NCI-H2107 (cell line): ENCODE data around the gene APOC4.

ENCODE experiments used
- DNase-seq: peaks from one replicate; lab custom pipeline; 2025; lab: John Stamatoyannopoulos, UW

Gene APOC4

DNA sequence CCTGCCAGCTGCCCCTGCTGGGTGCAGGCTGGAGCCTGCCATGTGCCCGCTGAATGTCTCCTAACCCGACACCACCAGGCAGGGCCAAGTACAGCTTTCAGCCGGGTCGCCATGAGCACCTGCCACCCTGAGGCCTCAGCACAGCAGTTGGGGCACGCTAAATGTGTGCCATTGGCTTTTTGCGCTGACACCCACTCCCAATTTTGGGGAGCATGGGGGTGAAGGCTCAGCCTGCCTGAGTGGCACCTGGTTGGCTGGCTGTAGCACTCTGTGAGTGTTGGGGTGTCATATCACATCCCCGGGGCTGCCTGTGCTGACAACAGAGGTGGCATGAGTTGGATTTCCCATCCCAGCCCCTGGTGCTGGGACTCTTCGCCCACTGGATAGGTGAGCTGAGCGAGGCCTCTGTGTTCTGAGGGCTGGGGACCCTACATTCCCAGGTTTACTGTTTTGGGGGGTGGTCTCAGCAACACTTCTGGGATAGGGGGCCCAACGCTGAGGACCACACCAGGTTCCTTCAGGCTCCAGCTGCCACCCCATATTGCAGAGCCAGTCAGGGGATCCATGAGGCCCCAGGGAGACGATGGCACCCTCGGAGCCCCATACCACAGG lies 52.0 kb downstream of the APOC4 start:
- no peak for DNase-seq
